Stimulated activated CD4-positive, alpha-beta T cell treated with anti-CD3 and anti-CD28 coated beads, Interleukin-1b, Interleukin-23, amount 100 ng/mL, for 4 hours (primary cell): ENCODE results near the gene TMUB2.

ENCODE experiments used
- DNase-seq, 2 donors: peaks; one replicate each; pipeline ENCODE4 v3.0.0-alpha.2; 2020; ENCODE audit warnings: low read depth in 2 of 2

The TMUB2 gene

DNA sequence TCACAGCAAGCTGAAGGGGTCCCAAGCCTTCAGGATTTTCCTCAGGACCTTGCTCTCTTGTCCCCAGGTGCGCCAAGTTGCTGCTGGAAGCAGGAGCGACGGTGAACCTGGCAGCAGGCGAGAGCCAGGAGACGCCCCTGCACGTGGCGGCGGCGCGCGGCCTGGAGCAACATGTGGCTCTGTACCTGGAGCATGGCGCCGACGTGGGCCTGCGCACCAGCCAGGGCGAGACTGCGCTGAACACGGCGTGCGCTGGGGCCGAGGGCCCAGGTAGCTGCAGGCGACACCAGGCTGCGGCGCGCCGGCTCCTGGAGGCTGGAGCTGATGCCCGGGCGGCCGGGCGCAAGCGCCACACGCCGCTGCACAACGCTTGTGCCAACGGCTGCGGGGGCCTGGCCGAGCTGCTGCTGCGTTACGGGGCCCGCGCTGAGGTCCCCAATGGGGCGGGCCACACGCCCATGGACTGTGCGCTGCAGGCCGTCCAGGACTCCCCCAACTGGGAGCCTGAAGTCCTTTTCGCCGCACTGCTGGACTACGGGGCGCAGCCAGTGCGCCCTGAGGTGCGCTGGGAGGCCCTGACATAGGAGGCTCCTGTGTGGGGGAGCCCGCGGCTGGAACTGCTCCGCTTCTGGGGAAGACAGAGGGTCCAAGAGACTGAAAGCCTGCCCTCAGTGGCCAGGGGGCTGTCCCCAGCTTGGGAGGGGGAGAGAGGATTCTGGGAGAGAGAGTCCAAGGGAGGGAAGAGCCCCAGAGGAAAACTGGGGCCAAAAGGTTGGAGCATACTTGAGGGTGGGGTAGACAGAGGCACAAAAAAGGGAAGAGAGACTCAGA, 9.9 kb upstream of the TMUB2 start:
- DNase-seq = no peak

GRCh38 chr17:44177640-44178039, 9.1 kb upstream of the TMUB2 start:
- DNase-seq = no peak

- DNase-seq = no peak
These were observed 8.6 kb upstream of the TMUB2 start for GRCh38 chr17:44178133-44178532.

- DNase-seq = no peak
These were observed 3.7 kb upstream of the TMUB2 start for GRCh38 chr17:44183024-44183423.

DNA sequence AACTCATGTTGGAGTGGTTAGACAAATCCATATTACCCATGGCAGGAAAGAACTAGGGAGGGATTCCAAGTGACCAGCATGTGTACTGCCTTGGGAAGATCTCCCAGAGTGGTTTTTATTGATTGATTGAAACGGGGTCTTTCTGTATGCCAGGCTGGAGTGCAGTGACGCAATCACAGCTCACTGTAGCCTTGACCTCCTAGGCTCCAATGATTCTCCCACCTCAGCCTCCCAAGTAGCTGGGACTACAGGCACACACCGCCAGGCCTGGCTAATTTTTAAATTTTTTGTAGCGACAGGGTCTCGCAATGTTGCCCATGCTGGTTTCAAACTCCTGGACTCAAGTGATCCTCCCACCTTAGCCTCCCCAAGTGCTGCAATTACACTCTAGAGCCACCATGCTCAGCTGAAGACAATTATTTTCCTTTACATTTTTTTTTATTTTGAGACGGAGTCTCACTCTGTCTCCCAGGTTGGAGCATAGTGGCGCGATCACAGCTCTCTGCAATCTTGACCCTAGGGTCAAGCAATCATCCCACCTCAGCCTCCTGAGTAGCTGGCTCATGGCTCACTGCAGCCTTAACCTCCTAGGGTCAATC, 2.5 kb upstream of the TMUB2 start:
- DNase-seq = no peak

GRCh38 chr17:44187131-44187899, 543 bp downstream of the TMUB2 start:
- no peak for DNase-seq

- DNase-seq = no peak
These were observed 2.0 kb downstream of the TMUB2 start for GRCh38 chr17:44188576-44189403.

DNA sequence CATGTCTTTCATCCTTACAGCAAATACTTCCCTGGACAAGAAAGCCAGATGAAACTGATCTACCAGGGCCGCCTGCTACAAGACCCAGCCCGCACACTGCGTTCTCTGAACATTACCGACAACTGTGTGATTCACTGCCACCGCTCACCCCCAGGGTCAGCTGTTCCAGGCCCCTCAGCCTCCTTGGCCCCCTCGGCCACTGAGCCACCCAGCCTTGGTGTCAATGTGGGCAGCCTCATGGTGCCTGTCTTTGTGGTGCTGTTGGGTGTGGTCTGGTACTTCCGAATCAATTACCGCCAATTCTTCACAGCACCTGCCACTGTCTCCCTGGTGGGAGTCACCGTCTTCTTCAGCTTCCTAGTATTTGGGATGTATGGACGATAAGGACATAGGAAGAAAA, 3.7 kb downstream of the TMUB2 start:
- no peak for DNase-seq

DNA sequence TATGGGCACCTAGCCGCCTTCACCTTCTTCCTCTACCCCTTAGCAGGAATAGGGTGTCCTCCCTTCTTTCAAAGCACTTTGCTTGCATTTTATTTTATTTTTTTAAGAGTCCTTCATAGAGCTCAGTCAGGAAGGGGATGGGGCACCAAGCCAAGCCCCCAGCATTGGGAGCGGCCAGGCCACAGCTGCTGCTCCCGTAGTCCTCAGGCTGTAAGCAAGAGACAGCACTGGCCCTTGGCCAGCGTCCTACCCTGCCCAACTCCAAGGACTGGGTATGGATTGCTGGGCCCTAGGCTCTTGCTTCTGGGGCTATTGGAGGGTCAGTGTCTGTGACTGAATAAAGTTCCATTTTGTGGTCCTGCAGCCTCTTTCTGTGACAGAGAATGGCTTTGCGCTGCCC, 4.6 kb downstream of the TMUB2 start:
- no peak for DNase-seq

GRCh38 chr17:44191941-44192496, 5.2 kb downstream of the TMUB2 start:
- no peak for DNase-seq

DNA sequence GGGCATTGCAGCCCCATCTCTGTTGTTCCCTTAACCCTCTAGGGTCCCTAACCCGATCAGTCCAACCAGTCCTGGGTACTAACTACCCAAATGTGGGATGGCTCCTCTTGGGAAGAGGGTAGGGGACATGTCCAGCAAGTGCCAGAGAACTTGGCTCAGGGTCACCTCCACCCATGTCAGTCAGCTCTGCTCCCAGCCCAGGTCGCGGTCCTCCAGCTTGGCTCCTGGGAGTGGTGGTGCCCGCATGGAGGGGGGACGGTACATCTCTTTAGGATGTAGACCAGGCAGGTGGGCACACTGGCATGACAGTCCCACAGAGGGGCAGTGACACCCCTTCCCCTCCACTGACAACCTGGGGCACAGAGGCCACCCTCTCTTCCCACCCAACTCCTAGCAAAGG, 6.0 kb downstream of the TMUB2 start:
- DNase-seq = no peak

- DNase-seq = no peak
These were observed 6.7 kb downstream of the TMUB2 start for GRCh38 chr17:44193326-44194084.

DNA sequence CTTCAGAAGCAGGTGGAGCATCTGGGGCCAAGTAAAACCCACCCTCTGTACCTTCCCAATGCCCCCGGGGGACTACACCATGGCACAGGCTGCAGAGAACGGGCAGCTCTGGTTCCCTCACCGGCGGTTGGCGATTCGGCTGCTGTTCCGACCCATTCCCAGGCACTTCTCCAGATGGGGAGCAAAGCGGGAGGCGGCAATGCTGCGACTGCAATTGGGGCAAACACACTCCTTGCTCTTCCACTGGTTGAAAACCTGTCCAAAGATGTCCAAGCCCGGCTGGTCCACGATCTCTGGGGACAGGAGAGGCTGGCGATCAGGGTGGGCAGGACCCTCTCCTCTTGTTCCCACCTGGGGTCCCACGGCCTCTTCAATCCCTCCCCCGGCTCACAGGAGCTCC, 10.3 kb downstream of the TMUB2 start:
- DNase-seq = no peak

DNA sequence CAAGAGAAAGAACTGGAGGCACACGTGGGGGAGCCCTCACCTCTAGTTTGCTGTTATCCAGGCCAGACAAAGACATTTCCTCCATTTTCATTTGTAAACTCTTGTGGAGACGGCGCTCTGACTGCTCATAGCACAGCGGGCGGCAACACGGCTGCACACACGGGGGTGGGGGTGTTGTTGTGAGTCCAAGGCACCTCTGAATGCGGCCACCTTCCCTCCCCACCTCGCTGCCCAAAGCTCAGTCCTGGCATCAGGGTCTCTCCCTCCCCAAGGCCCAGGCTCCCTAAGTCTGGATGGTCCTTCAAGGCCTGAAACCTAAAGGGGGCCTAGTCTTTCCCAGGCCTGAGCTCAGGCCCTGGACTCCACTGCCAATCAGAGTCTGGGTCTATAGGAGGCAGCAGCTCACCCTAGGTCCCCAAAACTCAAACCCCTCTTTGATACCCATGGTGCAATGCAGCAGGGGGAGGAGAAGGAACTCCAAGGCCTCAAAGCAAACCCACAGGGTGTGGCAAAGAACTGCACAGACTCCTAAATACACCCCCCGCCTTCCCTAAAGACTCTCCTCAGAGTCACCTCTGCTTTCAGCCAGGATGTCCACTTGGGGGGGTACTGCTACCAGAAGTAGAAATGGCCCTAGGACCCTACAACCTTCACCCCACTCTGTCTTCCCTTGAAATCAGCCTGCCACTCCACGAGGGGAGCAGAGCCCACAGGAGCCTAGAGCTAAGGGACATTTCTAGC, 11.4 kb downstream of the TMUB2 start:
- DNase-seq = no peak

GRCh38 chr17:44198721-44199552, 12.2 kb downstream of the TMUB2 start:
- DNase-seq = peak in 1 of 2 donors; percentile 59

GRCh38 chr17:44199553-44200477, 13.0 kb downstream of the TMUB2 start, which contains the start of gene ATXN7L3:
ATXN7L3 (minus strand) TSS chr17:44199884; CDS start chr17:44198070, 1,814 bp downstream.
- peak; percentile 99 to 100 for DNase-seq

DNA sequence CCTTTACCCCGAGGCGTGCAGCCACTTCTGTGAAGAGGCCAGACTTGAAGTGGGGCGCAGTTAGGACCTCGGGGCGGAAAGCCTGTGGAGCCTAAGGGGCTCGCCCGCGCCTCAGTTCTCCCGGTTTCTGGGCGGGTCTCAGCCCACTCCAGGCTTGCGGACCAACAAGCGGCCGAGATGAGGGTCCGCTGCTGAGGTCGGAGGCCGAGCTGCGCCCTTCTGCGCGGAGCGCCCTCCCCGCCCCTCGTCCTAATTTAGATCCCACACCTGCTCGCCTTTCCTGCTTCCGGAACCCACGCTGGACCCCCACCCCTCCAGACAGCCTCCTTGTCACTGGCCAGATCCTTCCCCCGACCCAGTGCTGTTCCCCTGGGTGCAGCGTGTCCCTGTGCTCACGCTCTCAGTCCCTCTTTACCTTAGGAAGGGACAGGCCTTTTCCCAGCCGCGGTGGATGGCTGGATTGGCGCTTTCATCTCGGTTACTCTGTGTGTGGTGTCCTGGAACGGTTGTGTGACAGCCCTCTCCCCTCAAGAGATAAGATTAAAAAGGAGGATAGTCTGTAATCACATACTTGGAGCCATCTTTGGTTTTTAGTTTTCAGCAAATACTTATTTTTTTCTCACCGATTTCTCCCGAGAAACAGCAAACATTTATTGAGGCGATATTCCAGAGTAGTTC, 13.8 kb downstream of the TMUB2 start:
- DNase-seq = no peak
